CD4-positive, alpha-beta T cell treated with Interleukin-4 for 4 hours (primary cell): ENCODE measurements around the gene TJP2.

Experiments
- DNase-seq: peaks from one replicate; pipeline ENCODE4 v3.0.0-alpha.2; 2020

The TJP2 gene

GRCh38 chr9:69193685-69194032 is 19.6 kb downstream of the TJP2 start:
- DNase-seq, result no peak

- no peak for DNase-seq
These were observed 20.8 kb downstream of the TJP2 start for GRCh38 chr9:69194702-69195418.

GRCh38 chr9:69195668-69196067 is 21.6 kb downstream of the TJP2 start:
- DNase-seq, result no peak

GRCh38 chr9:69197687-69198086 is 23.6 kb downstream of the TJP2 start:
- DNase-seq, result no peak

GRCh38 chr9:69198521-69199220 is 24.6 kb downstream of the TJP2 start:
- no peak for DNase-seq

- DNase-seq, result no peak
These were observed 25.8 kb downstream of the TJP2 start for GRCh38 chr9:69199769-69200470.

GRCh38 chr9:69202556-69202955 is 28.5 kb downstream of the TJP2 start:
- no peak for DNase-seq

- no peak for DNase-seq
These were observed 30.2 kb downstream of the TJP2 start for GRCh38 chr9:69204326-69204725.

GRCh38 chr9:69204849-69205248 is 30.8 kb downstream of the TJP2 start:
- DNase-seq, result no peak

GRCh38 chr9:69206047-69206446 is 32.0 kb downstream of the TJP2 start:
- DNase-seq, result no peak

- DNase-seq, result no peak
These were observed 33.4 kb downstream of the TJP2 start for GRCh38 chr9:69207503-69207902.

- DNase-seq, result no peak
These were observed 37.5 kb downstream of the TJP2 start for GRCh38 chr9:69211424-69212036.

- no peak for DNase-seq
These were observed 39.6 kb downstream of the TJP2 start for GRCh38 chr9:69213647-69214046.

GRCh38 chr9:69214939-69215338 is 40.9 kb downstream of the TJP2 start:
- no peak for DNase-seq

GRCh38 chr9:69215774-69216485 is 41.9 kb downstream of the TJP2 start:
- DNase-seq, result no peak

- DNase-seq, result no peak
These were observed 44.1 kb downstream of the TJP2 start for GRCh38 chr9:69218166-69218565.

GRCh38 chr9:69221036-69221435 is 47.0 kb downstream of the TJP2 start:
- no peak for DNase-seq

- no peak for DNase-seq
These were observed 48.9 kb downstream of the TJP2 start for GRCh38 chr9:69222970-69223369.

GRCh38 chr9:69223605-69224004 is 49.5 kb downstream of the TJP2 start:
- DNase-seq, result no peak

- no peak for DNase-seq
These were observed 55.3 kb downstream of the TJP2 start for GRCh38 chr9:69229367-69229766.

GRCh38 chr9:69232135-69232534 is 58.1 kb downstream of the TJP2 start:
- no peak for DNase-seq

GRCh38 chr9:69234683-69235082 is 60.6 kb downstream of the TJP2 start:
- no peak for DNase-seq

GRCh38 chr9:69236188-69236587 is 62.1 kb downstream of the TJP2 start:
- DNase-seq, result no peak
